ENCODE results near the gene FANCD2OS. TPM values are rescaled to one million over a fixed set of nuclear protein-coding genes. Genes with fewer than 3 reads are reported as not detected.
"Not testable (repeated sequence)": the region's sequence is repeated elsewhere in the genome, so short reads cannot be mapped to it uniquely, and the experiment has no call there.

The FANCD2OS gene
- total RNA-seq, 2 experiments from 2014 or later: not detected

DNA sequence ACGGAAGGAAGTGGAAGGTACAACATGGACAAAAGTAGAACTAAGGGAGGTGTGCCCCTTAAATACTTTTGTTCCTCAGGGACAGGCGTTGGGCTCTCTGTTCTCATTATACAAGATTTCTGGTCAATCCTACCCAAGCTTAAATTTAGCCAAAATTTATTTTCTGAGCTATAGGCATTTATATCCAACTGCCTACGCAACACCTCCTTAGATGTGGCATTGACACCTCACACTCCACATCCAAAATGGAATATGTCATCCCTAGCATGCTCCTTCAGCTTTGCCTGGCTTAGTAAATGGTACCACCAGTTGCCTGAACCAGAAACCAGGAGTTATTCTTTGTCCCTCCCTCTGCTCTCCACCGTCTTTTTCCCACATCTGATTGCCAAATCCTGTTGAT lies 26.2 kb downstream of the FANCD2OS start:
- no peak for ATAC-seq (ENCODE audit: low read depth)
- no peak overlapping the region for H3K27ac Mint-ChIP-seq
- POLR2A ChIA-PET: no interaction called here

GRCh38 chr3:10074666-10075065 lies 33.4 kb downstream of the FANCD2OS start:
- DNase-seq: no peak
- H3K4me3 Mint-ChIP-seq: no peak overlapping the region
- H3K4me1 Mint-ChIP-seq: no peaks in the 10 kb centered on the region
- POLR2A ChIA-PET: no interaction called here
- no peaks in the 10 kb centered on the region for H3K9me3 Mint-ChIP-seq
- H3K36me3 Mint-ChIP-seq: peaks cover 22% of the 10 kb centered on the region
- H3K27ac Mint-ChIP-seq: no peak overlapping the region
- H3K27me3 Mint-ChIP-seq: no peaks in the 10 kb centered on the region
- ATAC-seq (ENCODE audit: low read depth): no peak

More for the DNA sequence above, 26.2 kb downstream of the FANCD2OS start:
- Mint-ChIP-seq H3K36me3 (peaks cover 29% of the 10 kb centered on the region), H3K9me3 (no peaks in the 10 kb centered on the region), H3K4me3 (no peak overlapping the region), H3K4me1 (no peaks in the 10 kb centered on the region), H3K27me3 (no peaks in the 10 kb centered on the region)
- no peak for DNase-seq

DNA sequence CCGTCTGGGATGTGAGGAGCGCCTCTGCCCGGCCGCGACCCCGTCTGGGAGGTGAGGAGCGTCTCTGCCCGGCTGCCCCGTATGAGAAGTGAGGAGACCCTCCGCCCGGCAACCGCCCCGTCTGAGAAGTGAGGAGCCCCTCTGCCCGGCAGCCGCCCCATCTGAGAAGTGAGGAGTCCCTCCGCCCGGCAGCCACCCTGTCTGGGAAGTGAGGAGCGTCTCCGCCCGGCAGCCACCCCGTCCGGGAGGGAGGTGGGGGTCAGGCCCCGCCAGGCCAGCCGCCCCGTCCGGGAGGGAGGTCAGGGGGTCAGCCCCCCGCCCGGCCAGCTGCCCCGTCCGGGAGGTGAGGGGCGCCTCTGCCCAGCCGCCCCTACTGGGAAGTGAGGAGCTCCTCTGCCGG lies 38.0 kb downstream of the FANCD2OS start:
- H3K4me1 Mint-ChIP-seq; ATAC-seq (ENCODE audit: low read depth); H3K4me3 Mint-ChIP-seq; DNase-seq; H3K27me3 Mint-ChIP-seq; H3K27ac Mint-ChIP-seq; POLR2A ChIA-PET; H3K9me3 Mint-ChIP-seq: not testable (repeated sequence)
- peaks cover 45% of the 10 kb centered on the region for H3K36me3 Mint-ChIP-seq

GRCh38 chr3:10055097-10055496 lies 53.0 kb downstream of the FANCD2OS start:
- H3K36me3 Mint-ChIP-seq: peaks cover 33% of the 10 kb centered on the region
- DNase-seq: no peak
- H3K4me1 Mint-ChIP-seq: no peaks in the 10 kb centered on the region
- POLR2A ChIA-PET: no interaction called here
- no peak overlapping the region for H3K27ac Mint-ChIP-seq
- H3K4me3 Mint-ChIP-seq: no peak overlapping the region
- H3K27me3 Mint-ChIP-seq: no peaks in the 10 kb centered on the region
- no peaks in the 10 kb centered on the region for H3K9me3 Mint-ChIP-seq
- ATAC-seq (ENCODE audit: low read depth): no peak

Other genes with a start within 250 kb of the FANCD2OS start
- not detected for gene CIDEC, start 228.0 kb downstream of the FANCD2OS start, total RNA-seq
- gene JAGN1, start 217.6 kb downstream of the FANCD2OS start, total RNA-seq: 10 to 100 TPM; 31.5 to 34.2 TPM
- gene IL17RE, start 205.4 kb downstream of the FANCD2OS start, total RNA-seq: 1 to 10 TPM in 1 of 2 experiments, under 1 TPM in 1; 0.94 to 1.1 TPM
- gene IL17RC, start 191.2 kb downstream of the FANCD2OS start, total RNA-seq: under 1 TPM in 1 of 2 experiments, not detected in 1; 0.22 TPM
- 10 to 100 TPM; 26.2 to 29.3 TPM for gene CRELD1, start 174.4 kb downstream of the FANCD2OS start, total RNA-seq
- gene PRRT3, start 155.8 kb downstream of the FANCD2OS start, total RNA-seq: 1 to 10 TPM; 5.3 to 5.9 TPM
- 10 to 100 TPM; 42.0 to 49.8 TPM for gene EMC3, start 121.4 kb downstream of the FANCD2OS start, total RNA-seq
- 10 to 100 TPM; 57.9 to 78.8 TPM for gene FANCD2, start 81.8 kb downstream of the FANCD2OS start, total RNA-seq
- 100 to 1,000 TPM; 105 to 108 TPM for gene BRK1, start 7.4 kb upstream of the FANCD2OS start, total RNA-seq
- gene VHL, start 33.5 kb upstream of the FANCD2OS start, total RNA-seq: 10 to 100 TPM; 66.5 to 68.1 TPM
- 1 to 10 TPM; 3.5 to 3.7 TPM for gene IRAK2, start 56.7 kb upstream of the FANCD2OS start, total RNA-seq
- gene TATDN2, start 140.2 kb upstream of the FANCD2OS start, total RNA-seq: 10 to 100 TPM; 55.4 to 67.4 TPM
- gene GHRL, start 184.7 kb upstream of the FANCD2OS start, total RNA-seq: under 1 TPM; 0.53 to 0.94 TPM
- 10 to 100 TPM; 71.6 to 74.2 TPM for gene SEC13, start 212.9 kb upstream of the FANCD2OS start, total RNA-seq

Data from activated naive CD8-positive, alpha-beta T cell treated with anti-CD3 and anti-CD28 coated beads, Interleukin-2, amount 10 ng/mL, durations not matched to agents 7 days and 5 days (primary cell).